Loucy (cell line): ENCODE results near the gene THBS4.

Experiments
- H2AFZ ChIP-seq: fragments of 200-600 bp; sonication (generic); 2 replicates; pipeline ENCODE4 v1.6.0; 2016; ENCODE audit warnings: antibody characterized with exemption, mild to moderate bottlenecking, low read length, moderate library complexity
- H3F3A ChIP-seq: fragments of 200-600 bp; 2 replicates; pipeline ENCODE4 v1.6.0; 2016; ENCODE audit warnings: antibody characterized with exemption, low read depth, mild to moderate bottlenecking
- H3K27me3 ChIP-seq: fragments of 200-600 bp; sonication (generic); 2 replicates; pipeline ENCODE4 v1.6.1; 2014; ENCODE audit warnings: low read length, mild to moderate bottlenecking; ENCODE audit not compliant: insufficient read depth, poor library complexity, severe bottlenecking
- H3K36me3 ChIP-seq: fragments of 200-600 bp; sonication (generic); 2 replicates; pipeline ENCODE4 v1.6.1; 2016; ENCODE audit warnings: low read length; ENCODE audit not compliant: insufficient read depth
- H3K4me1 ChIP-seq: fragments of 200-600 bp; sonication (generic); 2 replicates; pipeline ENCODE4 v1.5.1; 2014; ENCODE audit warnings: low read length, mild to moderate bottlenecking; ENCODE audit not compliant: insufficient read depth, poor library complexity, severe bottlenecking
- H3K4me2 ChIP-seq: fragments of 200-600 bp; sonication (generic); 2 replicates; pipeline ENCODE4 v1.6.0; 2014; ENCODE audit warnings: antibody characterized with exemption, low read length, low read depth, mild to moderate bottlenecking; ENCODE audit not compliant: poor library complexity, severe bottlenecking
- H3K4me3 ChIP-seq: fragments of 200-600 bp; sonication (generic); 2 replicates; pipeline ENCODE4 v1.5.1; 2014; ENCODE audit warnings: low read length, mild to moderate bottlenecking, mixed read lengths; ENCODE audit not compliant: poor library complexity, severe bottlenecking
- H3K79me2 ChIP-seq: fragments of 200-600 bp; sonication (generic); 2 replicates; pipeline ENCODE4 v1.6.1; 2014; ENCODE audit warnings: low read length; ENCODE audit not compliant: insufficient read depth
- H3K9ac ChIP-seq: fragments of 200-600 bp; sonication (generic); 2 replicates; pipeline ENCODE4 v1.6.0; 2014; ENCODE audit warnings: mild to moderate bottlenecking, low read depth, low read length, moderate library complexity; ENCODE audit not compliant: poor library complexity, severe bottlenecking
- H3K9me2 ChIP-seq: fragments of 200-600 bp; sonication (generic); replicated peaks from 2 replicates; pipeline ENCODE4 v1.6.1; 2016; ENCODE audit warnings: low read depth, low read length, mixed read lengths
- H3K9me3 ChIP-seq: fragments of 200-600 bp; sonication (generic); 2 replicates; pipeline ENCODE4 v1.6.1; 2014; ENCODE audit warnings: mild to moderate bottlenecking, antibody characterized with exemption, low read length, low read depth; ENCODE audit not compliant: insufficient read depth
- H4K20me1 ChIP-seq: fragments of 200-600 bp; sonication (generic); 2 replicates; pipeline ENCODE4 v1.6.0; 2014; ENCODE audit warnings: antibody characterized with exemption, low read length, mild to moderate bottlenecking; ENCODE audit not compliant: insufficient read depth, poor library complexity, severe bottlenecking
- EZH2phosphoT487 ChIP-seq: fragments of 200-600 bp; IDR thresholded peaks from 2 replicates; pipeline ENCODE4 v1.6.1; 2018; ENCODE audit warnings: antibody characterized with exemption, mild to moderate bottlenecking, moderate library complexity, borderline replicate concordance
- TF ChIP-seq, protein P1 (sequence below): fragments of 200-600 bp; sonication (generic); conservative IDR thresholded peaks from 2 replicates; pipeline ENCODE4 v1.5.1; 2014; ENCODE audit warnings: mild to moderate bottlenecking, antibody characterized with exemption, low read length

Gene THBS4

DNA sequence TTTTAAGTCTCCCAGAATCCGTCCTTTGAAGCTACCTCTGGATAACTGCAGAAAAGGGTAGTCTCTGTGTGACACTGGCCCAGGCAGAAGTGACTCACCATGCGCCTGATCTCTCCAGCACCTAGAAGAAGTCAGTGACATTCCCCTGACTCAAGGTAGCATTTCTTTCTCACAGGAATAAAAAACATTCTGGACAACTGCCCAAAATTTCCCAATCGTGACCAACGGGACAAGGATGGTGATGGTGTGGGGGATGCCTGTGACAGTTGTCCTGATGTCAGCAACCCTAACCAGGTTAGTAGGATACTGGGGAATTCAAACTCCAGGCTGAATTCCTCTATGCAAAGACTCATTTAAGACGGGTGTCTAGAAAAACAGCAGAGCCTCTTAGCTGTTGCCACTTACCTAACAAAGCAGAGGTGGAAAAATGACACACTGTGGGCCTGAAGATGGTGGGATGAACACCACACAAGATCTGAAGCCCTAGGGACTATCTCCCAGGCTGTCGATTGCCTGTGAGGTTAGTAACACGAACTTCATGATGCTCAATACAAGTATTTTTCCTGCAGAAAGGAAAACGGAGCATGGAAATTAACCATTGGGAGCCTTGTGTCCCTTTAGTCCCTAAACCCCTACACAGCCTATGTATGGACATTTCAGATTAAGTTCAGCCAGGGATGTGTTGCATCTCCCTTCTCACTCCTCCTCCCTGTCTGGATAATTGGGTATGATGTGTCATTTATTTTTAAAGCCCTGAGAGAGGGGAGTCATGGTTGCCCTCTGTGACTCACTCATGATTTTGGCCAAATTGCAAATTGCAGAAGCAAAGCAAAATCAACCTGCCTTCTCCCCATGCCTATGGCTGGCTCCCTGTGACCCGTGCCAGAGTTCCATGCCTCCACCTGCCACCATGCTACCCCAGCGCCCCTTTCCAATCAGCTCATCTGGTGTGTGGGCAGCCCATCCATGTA is 37.2 kb downstream of the THBS4 start:
- no peaks in the 10 kb centered on the region for H3K79me2 ChIP-seq
- no peak overlapping the region for H3K9ac ChIP-seq
- H4K20me1 ChIP-seq, result no peaks in the 10 kb centered on the region
- H3K4me3 ChIP-seq, result no peak overlapping the region
- peaks cover 44% of the 10 kb centered on the region for H3K4me1 ChIP-seq
- H3K4me2 ChIP-seq, result no peak overlapping the region
- TF ChIP-seq, protein P1, sequence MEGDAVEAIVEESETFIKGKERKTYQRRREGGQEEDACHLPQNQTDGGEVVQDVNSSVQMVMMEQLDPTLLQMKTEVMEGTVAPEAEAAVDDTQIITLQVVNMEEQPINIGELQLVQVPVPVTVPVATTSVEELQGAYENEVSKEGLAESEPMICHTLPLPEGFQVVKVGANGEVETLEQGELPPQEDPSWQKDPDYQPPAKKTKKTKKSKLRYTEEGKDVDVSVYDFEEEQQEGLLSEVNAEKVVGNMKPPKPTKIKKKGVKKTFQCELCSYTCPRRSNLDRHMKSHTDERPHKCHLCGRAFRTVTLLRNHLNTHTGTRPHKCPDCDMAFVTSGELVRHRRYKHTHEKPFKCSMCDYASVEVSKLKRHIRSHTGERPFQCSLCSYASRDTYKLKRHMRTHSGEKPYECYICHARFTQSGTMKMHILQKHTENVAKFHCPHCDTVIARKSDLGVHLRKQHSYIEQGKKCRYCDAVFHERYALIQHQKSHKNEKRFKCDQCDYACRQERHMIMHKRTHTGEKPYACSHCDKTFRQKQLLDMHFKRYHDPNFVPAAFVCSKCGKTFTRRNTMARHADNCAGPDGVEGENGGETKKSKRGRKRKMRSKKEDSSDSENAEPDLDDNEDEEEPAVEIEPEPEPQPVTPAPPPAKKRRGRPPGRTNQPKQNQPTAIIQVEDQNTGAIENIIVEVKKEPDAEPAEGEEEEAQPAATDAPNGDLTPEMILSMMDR, result no peak
- no peaks in the 10 kb centered on the region for H3K9me3 ChIP-seq
- no peaks in the 10 kb centered on the region for H3K27me3 ChIP-seq
- no peaks in the 10 kb centered on the region for H3F3A ChIP-seq
- no peaks in the 10 kb centered on the region for H3K36me3 ChIP-seq
- no peak overlapping the region for H2AFZ ChIP-seq
- H3K9me2 ChIP-seq, result no peaks in the 10 kb centered on the region

DNA sequence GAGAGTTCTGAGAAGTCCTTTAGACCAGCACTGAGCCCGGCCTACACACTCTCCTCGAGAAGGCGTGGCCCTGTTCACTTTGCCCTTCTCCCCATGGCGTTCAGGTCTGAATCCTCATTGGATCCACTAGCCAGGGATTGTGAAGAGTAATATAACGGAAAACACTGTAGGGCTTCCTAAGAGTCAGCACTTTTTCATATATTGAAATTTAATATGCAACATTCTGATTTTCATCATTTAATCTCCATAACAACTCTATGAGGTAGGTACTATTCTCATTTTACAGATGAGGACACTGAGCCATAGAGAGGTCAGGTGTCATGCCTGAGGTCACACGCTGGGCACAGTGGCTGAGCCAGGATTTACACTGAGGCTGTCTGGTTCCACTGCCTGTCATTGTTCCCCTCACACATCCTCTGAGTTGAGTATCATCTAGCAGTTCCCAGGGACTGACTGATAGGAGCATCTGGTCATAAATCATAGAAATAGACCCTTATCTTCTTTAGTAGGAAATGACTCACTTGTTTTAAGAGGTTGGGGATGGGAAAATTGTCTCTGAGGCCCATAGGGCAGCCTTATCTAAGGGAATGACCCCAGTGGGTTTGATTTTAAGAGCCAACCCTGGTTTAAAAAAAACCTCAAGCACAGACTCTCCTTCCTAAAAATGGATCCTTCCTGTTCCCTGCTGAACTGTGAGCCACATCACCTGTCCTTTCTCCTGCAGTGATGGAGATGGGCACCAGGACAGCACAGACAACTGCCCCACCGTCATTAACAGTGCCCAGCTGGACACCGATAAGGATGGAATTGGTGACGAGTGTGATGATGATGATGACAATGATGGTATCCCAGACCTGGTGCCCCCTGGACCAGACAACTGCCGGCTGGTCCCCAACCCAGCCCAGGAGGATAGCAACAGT is 41.2 kb downstream of the THBS4 start:
- TF ChIP-seq, protein P1, result no peak
- Histone ChIP-seq H3K27me3 (no peaks in the 10 kb centered on the region), H3K4me2 (no peak overlapping the region), H3K9me2 (no peaks in the 10 kb centered on the region), H3K9me3 (no peaks in the 10 kb centered on the region), H3F3A (no peaks in the 10 kb centered on the region), H4K20me1 (no peaks in the 10 kb centered on the region), H2AFZ (no peak overlapping the region), H3K4me1 (peaks cover 8% of the 10 kb centered on the region), H3K79me2 (no peaks in the 10 kb centered on the region), H3K36me3 (no peaks in the 10 kb centered on the region), H3K9ac (no peak overlapping the region), H3K4me3 (no peak overlapping the region)

DNA sequence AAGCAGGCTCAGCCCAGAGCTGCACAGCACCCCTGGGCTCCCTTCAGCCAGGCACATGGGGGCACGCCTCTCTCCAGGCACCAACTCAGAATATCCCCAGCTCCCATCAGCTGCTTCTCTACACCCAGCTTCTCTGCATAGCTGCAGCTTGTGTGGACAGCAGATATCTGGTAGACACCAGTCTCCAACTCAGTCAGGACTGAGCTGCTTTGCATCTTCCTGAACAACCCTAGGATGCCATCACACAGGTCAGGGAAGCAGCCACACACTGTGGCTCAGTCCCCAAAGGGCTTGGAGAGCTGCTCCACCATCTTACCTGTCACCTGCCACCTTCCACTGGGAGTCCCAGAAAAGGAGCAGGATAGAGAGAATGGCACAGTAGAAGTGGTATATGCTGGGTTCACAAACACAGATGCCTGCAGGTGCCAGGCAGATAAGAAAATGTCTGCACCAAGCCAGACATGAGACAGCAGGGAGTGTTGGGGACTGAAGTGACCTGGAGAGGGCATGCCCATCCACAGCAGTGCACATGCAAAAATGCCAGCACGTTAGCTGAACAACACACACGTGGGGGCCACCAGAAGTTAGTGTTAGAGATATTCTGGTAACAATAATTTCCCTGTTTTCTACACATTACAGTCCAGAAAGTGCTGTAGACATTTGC is 42.0 kb downstream of the THBS4 start:
- TF ChIP-seq EZH2phosphoT487, result no peak
- TF ChIP-seq, protein P1, result no peak
- Histone ChIP-seq H3K4me2 (no peak overlapping the region), H3K9ac (no peak overlapping the region), H2AFZ (no peak overlapping the region), H3K4me3 (no peak overlapping the region), H3K9me3 (no peaks in the 10 kb centered on the region), H3K9me2 (no peaks in the 10 kb centered on the region), H3F3A (no peaks in the 10 kb centered on the region), H3K79me2 (no peaks in the 10 kb centered on the region), H3K36me3 (no peaks in the 10 kb centered on the region), H3K27me3 (no peaks in the 10 kb centered on the region), H3K4me1 (peaks cover 8% of the 10 kb centered on the region), H4K20me1 (no peaks in the 10 kb centered on the region)
